Measurements from ENCODE around the gene BFAR.
"Not testable (repeated sequence)": the region's sequence is repeated elsewhere in the genome, so short reads cannot be mapped to it uniquely, and the experiment has no call there.

The BFAR gene

GRCh38 chr16:14629919-14630619, 2.7 kb upstream of the BFAR start, which contains the start of gene PARN:
PARN (minus strand) TSS chr16:14630260; CDS start chr16:14630125, 135 bp downstream.
- DNase-seq (ENCODE audit: low read depth in 1 of 2, low spot score in 1 of 2) = peak; percentile 87 to 97
- TF ChIP-seq POLR2AphosphoS5 (IDR thresholded peaks at IDR 0.05; ENCODE audit: low read depth) (peak; percentile 87), REST (IDR thresholded peaks at IDR 0.05; ENCODE audit: insufficient replicate concordance, low read depth) (peak; percentile 30), CTCF (IDR thresholded peaks at IDR 0.05; ENCODE audit: insufficient read depth, low read length) (no peak)
- H3K4me3 ChIP-seq (replicated peaks; ENCODE audit: insufficient read depth, low read length) = peak within 1 kb of the TSS; percentile 92
- H3K27me3 ChIP-seq (ENCODE audit: insufficient read depth, poor library complexity, severe bottlenecking) = no peaks in the 10 kb centered on the region
- peak within 1 kb of the TSS; percentile 87 for H3K27ac ChIP-seq (replicated peaks)

GRCh38 chr16:14630620-14631330, 2.0 kb upstream of the BFAR start:
- peak overlapping the region; percentile 87 for H3K27ac ChIP-seq (replicated peaks)

GRCh38 chr16:14634389-14634725, 1.6 kb downstream of the BFAR start:
- Histone ChIP-seq H3K27me3 (ENCODE audit: insufficient read depth, poor library complexity, severe bottlenecking) (no peaks in the 10 kb centered on the region), H3K4me3 (replicated peaks; ENCODE audit: insufficient read depth, low read length) (peak overlapping the region; percentile 98), H3K27ac (replicated peaks) (no peak overlapping the region)
- TF ChIP-seq CTCF (IDR thresholded peaks at IDR 0.05; ENCODE audit: insufficient read depth, low read length) = no peak
- no peak for TF ChIP-seq SPI1 (IDR thresholded peaks at IDR 0.05; ENCODE audit: borderline replicate concordance, low read depth)
- TF ChIP-seq POLR2AphosphoS5 (IDR thresholded peaks at IDR 0.05; ENCODE audit: low read depth) = no peak
- TF ChIP-seq REST (IDR thresholded peaks at IDR 0.05; ENCODE audit: insufficient replicate concordance, low read depth) = no peak
- no peak for TF ChIP-seq GABPA (IDR thresholded peaks at IDR 0.05; ENCODE audit: low read depth)
- no peak for DNase-seq (ENCODE audit: low read depth in 1 of 2, low spot score in 1 of 2)

More at GRCh38 chr16:14630620-14631330, 2.0 kb upstream of the BFAR start:
- not testable (repeated sequence) for DNase-seq (ENCODE audit: low read depth in 1 of 2, low spot score in 1 of 2); H3K4me3 ChIP-seq (replicated peaks; ENCODE audit: insufficient read depth, low read length); H3K27me3 ChIP-seq (ENCODE audit: insufficient read depth, poor library complexity, severe bottlenecking)

- Histone ChIP-seq H3K4me3 (replicated peaks; ENCODE audit: insufficient read depth, low read length) (no peak overlapping the region), H3K27me3 (ENCODE audit: insufficient read depth, poor library complexity, severe bottlenecking) (no peaks in the 10 kb centered on the region), H3K27ac (replicated peaks) (no peak overlapping the region)
- TF ChIP-seq GABPA (IDR thresholded peaks at IDR 0.05; ENCODE audit: low read depth) = no peak
- TF ChIP-seq POLR2AphosphoS5 (IDR thresholded peaks at IDR 0.05; ENCODE audit: low read depth) = no peak
- no peak for TF ChIP-seq REST (IDR thresholded peaks at IDR 0.05; ENCODE audit: insufficient replicate concordance, low read depth)
- DNase-seq (ENCODE audit: low read depth in 1 of 2, low spot score in 1 of 2) = no peak
Measured at GRCh38 chr16:14635395-14636165, 2.8 kb downstream of the BFAR start.

GRCh38 chr16:14636179-14636950, 3.6 kb downstream of the BFAR start:
- DNase-seq (ENCODE audit: low read depth in 1 of 2, low spot score in 1 of 2); H3K27me3 ChIP-seq (ENCODE audit: insufficient read depth, poor library complexity, severe bottlenecking); H3K27ac ChIP-seq (replicated peaks); H3K4me3 ChIP-seq (replicated peaks; ENCODE audit: insufficient read depth, low read length): not testable (repeated sequence)

GRCh38 chr16:14636951-14637240, 4.1 kb downstream of the BFAR start:
- H3K27ac ChIP-seq (replicated peaks); H3K4me3 ChIP-seq (replicated peaks; ENCODE audit: insufficient read depth, low read length); H3K27me3 ChIP-seq (ENCODE audit: insufficient read depth, poor library complexity, severe bottlenecking); DNase-seq (ENCODE audit: low read depth in 1 of 2, low spot score in 1 of 2): not testable (repeated sequence)

Data from HL-60 (cell line).